DMS 273 (cell line): ENCODE data around the gene SPX.

Experiments used
- DNase-seq: peaks from one replicate; lab custom pipeline; 2025; ENCODE audit not compliant: unreplicated experiment; lab: John Stamatoyannopoulos, UW

SPX gene

GRCh38 chr12:21577516-21577915, 51.4 kb downstream of the SPX start:
- DNase-seq: no peak

GRCh38 chr12:21580748-21581516, 54.8 kb downstream of the SPX start:
- no peak for DNase-seq
